ENCODE results near the gene DEAF1. TPM values are rescaled to one million over a fixed set of nuclear protein-coding genes. Genes with fewer than 3 reads are reported as not detected.
A peak's percentile ranks its signal among the peaks of the same experiment; 100 is the strongest.

Gene DEAF1
- total RNA-seq, 1 donor from 2014 or later: 27.4 TPM

- no peak for DNase-seq (ENCODE audit: low read depth in 2 of 2)
Observed at GRCh38 chr11:612961-613300, 82.1 kb downstream of the DEAF1 start.

GRCh38 chr11:612201-612960, 82.6 kb downstream of the DEAF1 start:
- DNase-seq (ENCODE audit: low read depth in 2 of 2): peak; percentile 25 to 46

- no peak for DNase-seq (ENCODE audit: low read depth in 2 of 2)
Observed at GRCh38 chr11:611001-611996, 83.7 kb downstream of the DEAF1 start.

- DNase-seq (ENCODE audit: low read depth in 2 of 2): no peak
Observed at GRCh38 chr11:610146-610801, 84.7 kb downstream of the DEAF1 start.

- no peak for DNase-seq (ENCODE audit: low read depth in 2 of 2)
Observed at GRCh38 chr11:609341-609811, 85.6 kb downstream of the DEAF1 start.

GRCh38 chr11:608791-609251, 86.2 kb downstream of the DEAF1 start:
- peak in 1 of 2 donors; percentile 65 for DNase-seq (ENCODE audit: low read depth in 2 of 2)

- no peak for DNase-seq (ENCODE audit: low read depth in 2 of 2)
Observed at GRCh38 chr11:607971-608659, 86.9 kb downstream of the DEAF1 start.

- DNase-seq (ENCODE audit: low read depth in 2 of 2): no peak
Observed at GRCh38 chr11:607020-607780, 87.8 kb downstream of the DEAF1 start.

GRCh38 chr11:606245-606644, 88.8 kb downstream of the DEAF1 start:
- peak in 1 of 2 donors; percentile 32 for DNase-seq (ENCODE audit: low read depth in 2 of 2)

- no peak for DNase-seq (ENCODE audit: low read depth in 2 of 2)
Observed at GRCh38 chr11:605286-606129, 89.5 kb downstream of the DEAF1 start.

- DNase-seq (ENCODE audit: low read depth in 2 of 2): no peak
Observed at GRCh38 chr11:603154-603553, 91.9 kb downstream of the DEAF1 start.

- no peak for DNase-seq (ENCODE audit: low read depth in 2 of 2)
Observed at GRCh38 chr11:601573-602245, 93.3 kb downstream of the DEAF1 start.

GRCh38 chr11:598005-598680, 96.9 kb downstream of the DEAF1 start:
- no peak for DNase-seq (ENCODE audit: low read depth in 2 of 2)

GRCh38 chr11:597166-597725, 97.8 kb downstream of the DEAF1 start:
- no peak for DNase-seq (ENCODE audit: low read depth in 2 of 2)

- DNase-seq (ENCODE audit: low read depth in 2 of 2): no peak
Observed at GRCh38 chr11:596374-596773, 98.6 kb downstream of the DEAF1 start.

GRCh38 chr11:595400-595799, 99.6 kb downstream of the DEAF1 start:
- no peak for DNase-seq (ENCODE audit: low read depth in 2 of 2)

Data from lung microvascular endothelial cell (primary cell).